MM.1S (cell line): ENCODE results near the gene SHISA7.

Source experiments
- DNase-seq: peaks from one replicate; pipeline ENCODE4 v3.0.0-alpha.2; 2015
- H2AFZ ChIP-seq: fragments of 300-600 bp; sonication (generic); 2 replicates; pipeline ENCODE4 v1.6.0; 2016; ENCODE audit warnings: antibody characterized with exemption, low read length
- H3F3A ChIP-seq: fragments of 300-600 bp; sonication (generic); 2 replicates; pipeline ENCODE4 v1.6.1; 2016; ENCODE audit warnings: mild to moderate bottlenecking, antibody characterized with exemption, low read length, moderate library complexity, mixed read lengths; ENCODE audit not compliant: insufficient read depth
- H3K27ac ChIP-seq: fragments of 300-600 bp; sonication (generic); 2 replicates; pipeline ENCODE4 v1.5.1; 2016; ENCODE audit warnings: mild to moderate bottlenecking, low read length
- H3K27me3 ChIP-seq: fragments of 300-600 bp; sonication (generic); replicated peaks from 2 replicates; pipeline ENCODE4 v1.6.0; 2016; ENCODE audit warnings: low read length; ENCODE audit not compliant: insufficient read depth
- H3K36me3 ChIP-seq: fragments of 300-600 bp; sonication (generic); replicated peaks from 2 replicates; pipeline ENCODE4 v1.6.1; 2016; ENCODE audit warnings: mild to moderate bottlenecking, low read length, mixed read lengths; ENCODE audit not compliant: insufficient read depth
- H3K4me1 ChIP-seq: fragments of 300-600 bp; sonication (generic); 2 replicates; pipeline ENCODE4 v1.6.1; 2016; ENCODE audit warnings: low read length, mixed read lengths
- H3K4me2 ChIP-seq: fragments of 300-600 bp; sonication (generic); 2 replicates; pipeline ENCODE4 v1.6.0; 2016; ENCODE audit warnings: low read depth, low read length
- H3K4me3 ChIP-seq: fragments of 300-600 bp; sonication (generic); 2 replicates; pipeline ENCODE4 v1.5.1; 2016; ENCODE audit warnings: low read length, mixed read lengths
- H3K79me2 ChIP-seq: fragments of 300-600 bp; sonication (generic); 2 replicates; pipeline ENCODE4 v1.6.1; 2016; ENCODE audit warnings: mixed run types, low read length, mixed read lengths
- H3K9ac ChIP-seq: fragments of 300-600 bp; sonication (generic); 2 replicates; pipeline ENCODE4 v1.6.1; 2016; ENCODE audit warnings: low read length, mixed read lengths
- H3K9me2 ChIP-seq: fragments of 300-600 bp; sonication (generic); replicated peaks from 2 replicates; pipeline ENCODE4 v1.6.1; 2016; ENCODE audit warnings: mild to moderate bottlenecking, low read length, mixed read lengths; ENCODE audit not compliant: insufficient read depth
- H3K9me3 ChIP-seq: fragments of 300-600 bp; sonication (generic); replicated peaks from 2 replicates; pipeline ENCODE4 v1.6.1; 2016; ENCODE audit warnings: mild to moderate bottlenecking, low read length, mixed read lengths; ENCODE audit not compliant: insufficient read depth
- H4K20me1 ChIP-seq: fragments of 300-600 bp; sonication (generic); 2 replicates; pipeline ENCODE4 v1.6.1; 2016; ENCODE audit warnings: mild to moderate bottlenecking, low read length, moderate library complexity, mixed read lengths; ENCODE audit not compliant: insufficient read depth
- EZH2 ChIP-seq: fragments of 300-600 bp; sonication (generic); optimal IDR thresholded peaks from 2 replicates; pipeline ENCODE3; 2017; ENCODE audit warnings: low read depth, mild to moderate bottlenecking, antibody characterized with exemption, low read length, mixed read lengths
- EZH2phosphoT487 ChIP-seq: fragments of 300-600 bp; sonication (generic); IDR thresholded peaks from 2 replicates; pipeline ENCODE4 v1.6.1; 2018; ENCODE audit warnings: antibody characterized with exemption, low read length
- TF ChIP-seq, protein P1 (sequence below): fragments of 300-600 bp; sonication (generic); IDR thresholded peaks from 2 replicates; pipeline ENCODE4 v1.5.1; 2016; ENCODE audit warnings: antibody characterized with exemption, low read length, mixed read lengths

The SHISA7 gene

DNA sequence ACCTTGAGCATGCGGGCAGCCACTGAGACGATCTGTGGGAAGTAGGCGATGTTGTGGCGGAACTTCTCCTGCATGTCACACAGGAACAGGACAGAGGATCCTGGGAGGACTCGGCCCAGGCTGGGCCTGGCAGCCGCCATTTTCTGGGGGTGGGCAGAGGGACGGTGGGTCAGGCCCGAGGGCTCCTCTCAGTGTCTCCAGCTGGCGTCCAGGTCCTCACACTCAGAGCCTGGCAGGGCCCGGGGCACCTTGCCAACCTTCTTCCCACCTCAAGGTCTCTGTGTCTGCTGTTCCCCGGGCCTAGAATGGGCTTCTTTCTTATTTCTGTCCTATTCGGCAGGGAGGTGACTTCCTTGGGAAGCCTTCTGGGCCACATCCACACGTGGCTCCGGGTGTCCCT, 13.2 kb upstream of the SHISA7 start:
- Histone ChIP-seq H3K79me2 (peaks cover 3% of the 10 kb centered on the region; the same call in 1 of the 2 replicates), H3K4me3 (no peak overlapping the region), H4K20me1 (no peaks in the 10 kb centered on the region), H3K27ac (no peak overlapping the region), H3K9me3 (no peaks in the 10 kb centered on the region), H2AFZ (no peak overlapping the region), H3K4me2 (no peak overlapping the region), H3K9ac (no peak overlapping the region), H3F3A (0 out of 2 replicates have a peak, but pooled peaks cover 4% of the 10 kb centered on the region), H3K36me3 (no peaks in the 10 kb centered on the region), H3K4me1 (no peaks in the 10 kb centered on the region), H3K9me2 (no peaks in the 10 kb centered on the region), H3K27me3 (peaks cover 10% of the 10 kb centered on the region)
- TF ChIP-seq, protein P1, sequence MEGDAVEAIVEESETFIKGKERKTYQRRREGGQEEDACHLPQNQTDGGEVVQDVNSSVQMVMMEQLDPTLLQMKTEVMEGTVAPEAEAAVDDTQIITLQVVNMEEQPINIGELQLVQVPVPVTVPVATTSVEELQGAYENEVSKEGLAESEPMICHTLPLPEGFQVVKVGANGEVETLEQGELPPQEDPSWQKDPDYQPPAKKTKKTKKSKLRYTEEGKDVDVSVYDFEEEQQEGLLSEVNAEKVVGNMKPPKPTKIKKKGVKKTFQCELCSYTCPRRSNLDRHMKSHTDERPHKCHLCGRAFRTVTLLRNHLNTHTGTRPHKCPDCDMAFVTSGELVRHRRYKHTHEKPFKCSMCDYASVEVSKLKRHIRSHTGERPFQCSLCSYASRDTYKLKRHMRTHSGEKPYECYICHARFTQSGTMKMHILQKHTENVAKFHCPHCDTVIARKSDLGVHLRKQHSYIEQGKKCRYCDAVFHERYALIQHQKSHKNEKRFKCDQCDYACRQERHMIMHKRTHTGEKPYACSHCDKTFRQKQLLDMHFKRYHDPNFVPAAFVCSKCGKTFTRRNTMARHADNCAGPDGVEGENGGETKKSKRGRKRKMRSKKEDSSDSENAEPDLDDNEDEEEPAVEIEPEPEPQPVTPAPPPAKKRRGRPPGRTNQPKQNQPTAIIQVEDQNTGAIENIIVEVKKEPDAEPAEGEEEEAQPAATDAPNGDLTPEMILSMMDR = no peak
- TF ChIP-seq EZH2 (no peak), EZH2phosphoT487 (no peak)
- DNase-seq = no peak

DNA sequence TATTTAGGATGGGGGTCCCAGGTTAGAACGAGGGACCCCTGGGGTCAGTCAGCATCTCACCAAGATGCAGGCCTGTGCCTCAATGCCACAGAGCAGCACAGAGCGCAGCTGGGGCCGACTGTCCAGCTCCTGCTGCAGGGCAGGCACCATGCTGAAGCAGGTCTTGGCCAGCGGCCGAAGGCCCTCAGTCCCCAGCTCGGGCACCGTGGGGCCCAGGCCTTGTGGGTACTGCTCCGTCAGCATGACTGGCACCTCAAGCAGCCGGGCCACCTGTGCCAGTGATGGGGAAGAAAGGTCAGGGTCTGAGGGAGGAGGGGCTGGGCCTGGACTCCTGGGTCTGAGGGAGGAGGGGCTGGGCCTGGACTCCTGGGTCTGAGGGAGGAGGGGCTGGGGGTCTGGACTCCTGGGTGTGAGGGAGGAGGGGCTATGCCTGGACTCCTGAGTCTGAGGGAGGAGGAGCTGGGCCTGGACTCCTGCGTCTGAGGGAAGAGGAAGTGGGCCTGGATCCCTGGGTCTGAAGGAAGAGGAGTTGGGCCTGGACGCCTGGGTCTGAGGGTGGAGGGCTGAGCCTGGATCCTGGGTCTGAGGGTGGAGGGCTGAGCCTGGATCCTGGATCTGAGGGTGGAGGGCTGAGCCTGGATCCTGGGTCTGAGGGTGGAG, 12.6 kb upstream of the SHISA7 start:
- no peak overlapping the region for H3K4me2 ChIP-seq
- 0 out of 2 replicates have a peak, but pooled peaks cover 4% of the 10 kb centered on the region for H3F3A ChIP-seq
- DNase-seq = no peak
- no peak overlapping the region for H2AFZ ChIP-seq
- no peaks in the 10 kb centered on the region for H3K4me1 ChIP-seq
- H3K79me2 ChIP-seq = no peaks in the 10 kb centered on the region
- H3K36me3 ChIP-seq = no peaks in the 10 kb centered on the region
- H3K4me3 ChIP-seq = no peak overlapping the region
- peaks cover 12% of the 10 kb centered on the region for H3K27me3 ChIP-seq
- TF ChIP-seq, protein P1 = no peak
- TF ChIP-seq EZH2phosphoT487 = no peak
- TF ChIP-seq EZH2 = no peak
- H3K9me2 ChIP-seq = no peaks in the 10 kb centered on the region
- H3K9ac ChIP-seq = no peak overlapping the region
- no peaks in the 10 kb centered on the region for H4K20me1 ChIP-seq
- no peak overlapping the region for H3K27ac ChIP-seq
- no peaks in the 10 kb centered on the region for H3K9me3 ChIP-seq

DNA sequence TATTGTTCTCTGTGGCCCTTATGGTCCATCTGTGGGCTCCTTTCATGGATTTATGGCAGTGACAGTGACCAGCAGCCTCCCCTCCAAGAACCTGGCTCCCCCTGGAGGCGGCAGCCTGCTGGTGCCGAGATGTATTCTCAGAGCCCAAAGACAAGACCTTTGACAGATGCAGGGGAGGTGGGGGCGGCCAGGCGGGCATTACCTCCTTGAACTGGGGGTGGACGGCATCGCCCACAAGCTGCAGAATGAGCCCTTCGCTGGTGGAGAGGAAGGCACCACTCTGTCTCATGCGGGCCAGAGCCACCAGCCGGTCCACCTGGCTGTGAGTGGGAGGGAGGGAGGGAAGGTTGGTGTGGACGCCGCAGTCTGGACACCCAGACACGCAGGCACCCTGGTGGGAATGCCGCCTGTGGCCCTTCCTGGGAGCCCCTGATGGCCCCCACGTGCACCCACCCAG, 11.7 kb upstream of the SHISA7 start:
- Histone ChIP-seq H3K27ac (no peak overlapping the region), H3K79me2 (no peaks in the 10 kb centered on the region), H3K36me3 (no peaks in the 10 kb centered on the region), H4K20me1 (no peaks in the 10 kb centered on the region), H2AFZ (no peak overlapping the region), H3K27me3 (peaks cover 17% of the 10 kb centered on the region), H3K4me3 (no peak overlapping the region), H3K4me2 (no peak overlapping the region), H3K9me2 (no peaks in the 10 kb centered on the region), H3K4me1 (no peaks in the 10 kb centered on the region), H3K9ac (no peak overlapping the region), H3F3A (no peaks in the 10 kb centered on the region), H3K9me3 (no peaks in the 10 kb centered on the region)
- TF ChIP-seq EZH2 = no peak
- TF ChIP-seq, protein P1 = peak; percentile 67
- no peak for DNase-seq
